ENCODE measurements around the gene RPP40.

DNA sequence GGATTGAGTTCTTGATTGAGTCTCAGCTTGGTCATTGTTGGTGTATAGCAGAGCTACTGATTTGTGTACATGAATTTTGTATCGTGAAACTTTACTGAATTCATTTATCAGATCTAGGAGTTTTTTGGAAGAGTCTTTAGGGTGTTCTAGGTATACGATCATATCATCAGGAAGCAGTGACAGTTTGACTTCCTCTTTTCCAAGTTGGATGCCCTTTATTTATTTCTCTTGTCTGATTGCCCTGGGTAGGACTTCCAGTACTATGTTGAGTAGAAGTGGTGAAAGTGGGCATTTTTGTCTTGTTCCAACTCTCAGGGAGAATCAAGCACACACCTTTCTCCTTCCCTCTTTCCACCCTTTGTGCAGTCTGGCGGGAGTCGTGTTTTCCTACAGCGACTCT, 26.4 kb downstream of the RPP40 start:
- TF ChIP-seq, protein P1, sequence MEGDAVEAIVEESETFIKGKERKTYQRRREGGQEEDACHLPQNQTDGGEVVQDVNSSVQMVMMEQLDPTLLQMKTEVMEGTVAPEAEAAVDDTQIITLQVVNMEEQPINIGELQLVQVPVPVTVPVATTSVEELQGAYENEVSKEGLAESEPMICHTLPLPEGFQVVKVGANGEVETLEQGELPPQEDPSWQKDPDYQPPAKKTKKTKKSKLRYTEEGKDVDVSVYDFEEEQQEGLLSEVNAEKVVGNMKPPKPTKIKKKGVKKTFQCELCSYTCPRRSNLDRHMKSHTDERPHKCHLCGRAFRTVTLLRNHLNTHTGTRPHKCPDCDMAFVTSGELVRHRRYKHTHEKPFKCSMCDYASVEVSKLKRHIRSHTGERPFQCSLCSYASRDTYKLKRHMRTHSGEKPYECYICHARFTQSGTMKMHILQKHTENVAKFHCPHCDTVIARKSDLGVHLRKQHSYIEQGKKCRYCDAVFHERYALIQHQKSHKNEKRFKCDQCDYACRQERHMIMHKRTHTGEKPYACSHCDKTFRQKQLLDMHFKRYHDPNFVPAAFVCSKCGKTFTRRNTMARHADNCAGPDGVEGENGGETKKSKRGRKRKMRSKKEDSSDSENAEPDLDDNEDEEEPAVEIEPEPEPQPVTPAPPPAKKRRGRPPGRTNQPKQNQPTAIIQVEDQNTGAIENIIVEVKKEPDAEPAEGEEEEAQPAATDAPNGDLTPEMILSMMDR (IDR thresholded peaks at IDR 0.05) = no peak
- no peak for TF ChIP-seq POLR2A (IDR thresholded peaks at IDR 0.05)
